Left lung (tissue), 10 donors: ENCODE measurements around the gene GPX1. TPM values are rescaled to one million over a fixed set of nuclear protein-coding genes. Genes with fewer than 3 reads are reported as not detected.

Experiments used
- ATAC-seq: fragments of 200-7000 bp; cut with Tn5 transposase; one replicate; pipeline ENCODE4 v1.9.1; 2020; ENCODE audit warnings: moderate library complexity
- DNase-seq, 4 donors: peaks; one replicate each; pipeline ENCODE4 v3.0.0-alpha.2; 2013 to 2020
- H3K27ac ChIP-seq, 2 donors: fragments of 200-600 bp; sonication (generic) in 1 of 2; one replicate each; pipeline versions ENCODE4 v1.5.0 to v1.8.0; 2020 to 2021
- H3K27me3 ChIP-seq, 2 donors: fragments of 200-600 bp; sonication (generic) in 1 of 2; one replicate each; pipeline versions ENCODE4 v1.5.0 to v1.8.0; 2020 to 2021
- H3K36me3 ChIP-seq, 2 donors: fragments of 200-600 bp; sonication (generic) in 1 of 2; one replicate each; pipeline versions ENCODE4 v1.5.0 to v1.8.0; 2020 to 2021
- H3K4me1 ChIP-seq, 2 donors: fragments of 200-600 bp; one replicate each; pipeline ENCODE4 v1.8.0; 2021
- H3K4me3 ChIP-seq, 2 donors: fragments of 200-600 bp; sonication (generic) in 1 of 2; one replicate each; pipeline versions ENCODE4 v1.5.0 to v1.8.0; 2020 to 2021; ENCODE audit warnings: mild to moderate bottlenecking in 1 of 2
- H3K9me3 ChIP-seq, 2 donors: fragments of 200-600 bp; sonication (generic) in 1 of 2; one replicate each; pipeline versions ENCODE4 v1.5.0 to v1.8.0; 2020 to 2021
- CTCF ChIP-seq, 2 donors: fragments of 200-600 bp; sonication (generic) in 1 of 2; IDR thresholded peaks; one replicate each; pipeline versions ENCODE4 v1.5.0 to v1.8.0; 2021; ENCODE audit warnings: antibody characterized with exemption in 2 of 2
- intact Hi-C, 2 donors: fragments of 100-400 bp; cut with DNase I; formaldehyde crosslinking; loops; one replicate each; pipeline versions ENCODE4 v1.11.2 to v1.14.2; 2022
- polyA plus RNA-seq, 6 donors: library from polyadenylated mRNA; unstranded; fragments of 120-200 nt; gene quantifications; one replicate each; pipeline ENCODE4 v1.2.1, GENCODE V29; 2013; ENCODE audit not compliant: insufficient read length in 6 of 6
- total RNA-seq, 2 donors: library from RNA; stranded (reverse); fragmentation: NEBNext Ultra II Directional; extraction: Animal tissue kit (Norgen Biotek cat#: 25700); gene quantifications; one replicate each; pipeline ENCODE4 v1.2.1, GENCODE V29; 2021
- donor health status: DM: no; HTN: yes; CAD: no.
- donor health status: DM: no; HTN: no; CAD: no.

The GPX1 gene
- total and polyA plus RNA-seq, 8 donors, result 100 to 518 (median 145) TPM

- H3K9me3 ChIP-seq, result no peaks in the 10 kb centered on the region
- DNase-seq (no peak), ATAC-seq (no peak)
- peaks cover 0 to 3% of the 10 kb centered on the region in 2 donors for H3K36me3 ChIP-seq
- H3K27me3 ChIP-seq, result no peaks in the 10 kb centered on the region
- H3K4me1 ChIP-seq, result peaks cover 0 to 81% of the 10 kb centered on the region in 2 donors
- TF ChIP-seq CTCF (IDR thresholded peaks at IDR 0.05), result no peak
- H3K4me3 ChIP-seq, result no peak overlapping the region
- intact Hi-C loops, result no loop called here
- peak overlapping the region in 1 of 2 donors; percentile 41 for H3K27ac ChIP-seq
Measured at GRCh38 chr3:49388289-49388820, 30.2 kb upstream of the GPX1 start.

DNA sequence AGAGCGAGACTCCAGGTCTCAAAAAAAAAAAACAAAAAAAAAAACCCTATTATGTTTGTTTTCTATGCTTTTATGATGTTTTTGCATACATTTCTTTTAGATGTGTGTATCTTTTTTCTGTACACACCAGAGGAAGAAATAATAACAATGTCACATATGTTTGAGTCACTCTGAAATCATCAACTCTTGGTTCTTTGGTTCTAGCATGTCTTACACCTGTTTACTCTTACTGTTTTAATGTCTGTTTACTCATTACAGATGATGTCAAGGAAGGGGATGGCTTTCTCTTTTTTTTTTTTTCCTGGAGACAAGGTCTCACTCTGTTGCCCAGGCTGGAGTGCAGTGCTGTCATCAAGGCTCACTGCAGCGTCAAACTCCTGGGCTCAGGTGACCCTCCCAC lies 29.6 kb upstream of the GPX1 start:
- TF ChIP-seq CTCF (IDR thresholded peaks at IDR 0.05), result no peak
- peaks cover 0 to 3% of the 10 kb centered on the region in 2 donors for H3K36me3 ChIP-seq
- H3K27ac ChIP-seq, result peak overlapping the region in 1 of 2 donors; percentile 41
- DNase-seq (no peak), ATAC-seq (no peak)
- H3K9me3 ChIP-seq, result no peaks in the 10 kb centered on the region
- H3K27me3 ChIP-seq, result no peaks in the 10 kb centered on the region
- intact Hi-C loops, result no loop called here
- no peak overlapping the region for H3K4me3 ChIP-seq
- peaks cover 0 to 81% of the 10 kb centered on the region in 2 donors for H3K4me1 ChIP-seq

DNA sequence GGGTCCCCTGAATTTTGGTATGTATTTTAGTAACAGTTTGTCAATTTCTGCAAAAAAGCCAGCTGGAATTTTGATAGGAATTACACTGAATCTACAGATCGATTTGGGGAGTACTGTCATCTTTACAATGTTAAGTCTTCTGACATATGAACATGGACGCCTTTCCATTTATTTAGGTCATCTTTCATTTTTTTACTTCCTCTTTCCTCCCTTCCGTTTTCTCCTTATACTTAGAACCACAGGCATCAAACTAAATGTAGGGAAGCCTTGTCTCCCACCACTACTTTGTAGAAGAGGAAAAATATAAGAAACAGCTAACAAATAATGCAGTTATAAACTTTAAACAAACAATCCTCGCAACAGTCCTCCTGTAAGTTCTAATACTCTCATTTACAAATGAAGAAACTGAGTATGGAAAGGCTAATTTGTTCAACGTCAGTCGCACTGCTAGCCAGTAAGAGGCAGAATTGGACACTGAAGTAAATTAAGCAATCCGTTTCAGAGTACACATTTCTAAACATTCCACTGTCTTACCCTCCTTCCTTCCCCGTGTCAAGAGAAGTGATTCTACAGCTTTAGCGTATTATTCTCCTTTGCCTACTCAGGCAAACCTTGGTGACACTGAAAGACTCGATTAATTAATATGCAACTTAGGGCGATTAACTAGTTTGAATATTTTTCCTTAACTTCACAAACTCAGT lies 28.1 kb upstream of the GPX1 start:
- ATAC-seq, result peak; percentile 70
- peaks cover 0 to under 1% of the 10 kb centered on the region in 2 donors for H3K36me3 ChIP-seq
- no peaks in the 10 kb centered on the region for H3K9me3 ChIP-seq
- intact Hi-C loops, result no loop called here
- H3K4me3 ChIP-seq, result no peak overlapping the region
- peak overlapping the region in 1 of 2 donors; percentile 84 for H3K27ac ChIP-seq
- no peak for DNase-seq
- TF ChIP-seq CTCF (IDR thresholded peaks at IDR 0.05), result no peak
- no peaks in the 10 kb centered on the region for H3K27me3 ChIP-seq
- peaks cover 0 to 96% of the 10 kb centered on the region in 2 donors for H3K4me1 ChIP-seq

GRCh38 chr3:49385617-49386016 lies 27.5 kb upstream of the GPX1 start:
- intact Hi-C loops, result no loop called here
- Histone ChIP-seq H3K4me1 (peaks cover 0 to 99% of the 10 kb centered on the region in 2 donors), H3K27ac (peak overlapping the region in 1 of 2 donors; percentile 84)

More at GRCh38 chr3:49385617-49386016, 27.5 kb upstream of the GPX1 start:
- no peaks in the 10 kb centered on the region for H3K27me3 ChIP-seq
- ATAC-seq (no peak), DNase-seq (no peak)
- H3K9me3 ChIP-seq, result no peaks in the 10 kb centered on the region
- H3K4me3 ChIP-seq, result no peak overlapping the region
- H3K36me3 ChIP-seq, result no peaks in the 10 kb centered on the region
- TF ChIP-seq CTCF (IDR thresholded peaks at IDR 0.05), result no peak
